ENCODE results near the gene FGF1. TPM values are rescaled to one million over a fixed set of nuclear protein-coding genes. Genes with fewer than 3 reads are reported as not detected.

The FGF1 gene
- total RNA-seq, 1 donor from 2014 or later: not detected

GRCh38 chr5:142634216-142635011, 51.5 kb downstream of the FGF1 start:
- no peak overlapping the region for H3K27ac Mint-ChIP-seq

GRCh38 chr5:142630927-142631539, 54.9 kb downstream of the FGF1 start:
- no peaks in the 10 kb centered on the region for H3K4me1 Mint-ChIP-seq (ENCODE audit: low read depth)
- H3K4me3 Mint-ChIP-seq (ENCODE audit: low read depth): no peak overlapping the region
- H3K9me3 Mint-ChIP-seq (ENCODE audit: low read depth): no peaks in the 10 kb centered on the region
- no peaks in the 10 kb centered on the region for H3K27me3 Mint-ChIP-seq
- no peaks in the 10 kb centered on the region for H3K36me3 Mint-ChIP-seq (ENCODE audit: insufficient read depth)
- no peak for TF ChIP-seq CTCF (IDR thresholded peaks at IDR 0.05; ENCODE audit: unreplicated experiment)
- no peak for DNase-seq (ENCODE audit: low spot score, unreplicated experiment)
- H3K27ac Mint-ChIP-seq: no peak overlapping the region

More at GRCh38 chr5:142634216-142635011, 51.5 kb downstream of the FGF1 start:
- Mint-ChIP-seq H3K36me3 (ENCODE audit: insufficient read depth) (no peaks in the 10 kb centered on the region), H3K4me3 (ENCODE audit: low read depth) (no peak overlapping the region), H3K9me3 (ENCODE audit: low read depth) (no peaks in the 10 kb centered on the region), H3K4me1 (ENCODE audit: low read depth) (no peaks in the 10 kb centered on the region), H3K27me3 (no peaks in the 10 kb centered on the region)
- TF ChIP-seq CTCF (IDR thresholded peaks at IDR 0.05; ENCODE audit: unreplicated experiment): no peak
- DNase-seq (ENCODE audit: low spot score, unreplicated experiment): no peak

GRCh38 chr5:142627383-142628217, 58.3 kb downstream of the FGF1 start:
- peaks cover 3% of the 10 kb centered on the region for H3K27me3 Mint-ChIP-seq

GRCh38 chr5:142626786-142627185, 59.1 kb downstream of the FGF1 start:
- no peak overlapping the region for H3K4me3 Mint-ChIP-seq (ENCODE audit: low read depth)
- H3K9me3 Mint-ChIP-seq (ENCODE audit: low read depth): no peaks in the 10 kb centered on the region
- H3K4me1 Mint-ChIP-seq (ENCODE audit: low read depth): no peaks in the 10 kb centered on the region
- H3K36me3 Mint-ChIP-seq (ENCODE audit: insufficient read depth): no peaks in the 10 kb centered on the region
- no peak for TF ChIP-seq CTCF (IDR thresholded peaks at IDR 0.05; ENCODE audit: unreplicated experiment)
- H3K27ac Mint-ChIP-seq: no peak overlapping the region
- peaks cover 3% of the 10 kb centered on the region for H3K27me3 Mint-ChIP-seq
- no peak for DNase-seq (ENCODE audit: low spot score, unreplicated experiment)

More at GRCh38 chr5:142627383-142628217, 58.3 kb downstream of the FGF1 start:
- H3K36me3 Mint-ChIP-seq (ENCODE audit: insufficient read depth): no peaks in the 10 kb centered on the region
- no peaks in the 10 kb centered on the region for H3K4me1 Mint-ChIP-seq (ENCODE audit: low read depth)
- no peaks in the 10 kb centered on the region for H3K9me3 Mint-ChIP-seq (ENCODE audit: low read depth)
- no peak overlapping the region for H3K4me3 Mint-ChIP-seq (ENCODE audit: low read depth)
- no peak for TF ChIP-seq CTCF (IDR thresholded peaks at IDR 0.05; ENCODE audit: unreplicated experiment)
- no peak overlapping the region for H3K27ac Mint-ChIP-seq
- no peak for DNase-seq (ENCODE audit: low spot score, unreplicated experiment)

GRCh38 chr5:142626099-142626498, 59.8 kb downstream of the FGF1 start:
- Mint-ChIP-seq H3K36me3 (ENCODE audit: insufficient read depth) (no peaks in the 10 kb centered on the region), H3K27ac (no peak overlapping the region)

More at GRCh38 chr5:142626099-142626498, 59.8 kb downstream of the FGF1 start:
- no peak for TF ChIP-seq CTCF (IDR thresholded peaks at IDR 0.05; ENCODE audit: unreplicated experiment)
- H3K4me3 Mint-ChIP-seq (ENCODE audit: low read depth): no peak overlapping the region
- no peaks in the 10 kb centered on the region for H3K9me3 Mint-ChIP-seq (ENCODE audit: low read depth)
- no peak for DNase-seq (ENCODE audit: low spot score, unreplicated experiment)
- no peaks in the 10 kb centered on the region for H3K4me1 Mint-ChIP-seq (ENCODE audit: low read depth)
- peaks cover 3% of the 10 kb centered on the region for H3K27me3 Mint-ChIP-seq

Measured in progenitor cell of endocrine pancreas (in vitro differentiated cells).